HG02884 (cell line): ENCODE data around the gene IL11.

Source experiments
- ATAC-seq: cut with Tn5 transposase; IDR thresholded peaks from one replicate; pipeline ENCODE4 v1.9.1; 2021; ENCODE audit warnings: mild to moderate bottlenecking, moderate library complexity; ENCODE audit not compliant: unreplicated experiment

IL11 gene

DNA sequence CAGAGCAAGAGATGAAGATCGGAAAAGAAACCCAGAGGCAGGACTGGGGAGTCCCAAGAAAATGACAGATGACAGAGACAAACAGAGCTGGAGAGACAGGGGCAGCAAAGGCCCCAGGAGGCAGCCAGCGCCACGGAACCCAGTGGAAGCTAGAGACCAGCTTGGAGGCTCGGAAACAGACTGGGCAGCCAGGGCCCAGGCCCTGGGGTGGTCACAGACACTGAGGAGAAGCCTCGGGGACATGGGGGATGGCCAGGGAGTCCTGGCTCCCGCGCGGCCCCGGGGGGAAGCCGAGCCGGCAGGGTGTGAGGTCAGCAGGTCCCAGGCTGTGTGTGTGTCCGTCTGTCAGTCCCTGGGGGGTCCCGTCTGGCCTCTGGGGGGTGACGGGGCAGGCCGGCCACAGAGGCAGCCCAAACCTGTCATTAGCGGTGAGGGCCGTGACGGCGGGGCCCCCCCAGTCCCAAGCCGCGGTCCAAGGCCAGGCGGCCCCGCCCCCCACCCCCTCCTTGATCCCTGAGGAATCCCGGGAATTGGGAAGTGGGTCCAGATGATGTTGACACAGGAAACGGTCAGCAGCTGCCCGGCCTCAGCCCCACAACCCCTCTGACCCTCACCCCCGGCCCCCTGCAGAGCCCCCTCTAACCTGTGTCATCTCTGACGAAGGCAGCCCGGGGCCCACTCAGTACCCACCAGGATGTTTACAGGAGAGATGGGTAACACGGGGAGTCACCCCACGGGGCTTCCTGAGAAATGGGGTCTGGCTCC, 3.9 kb upstream of the IL11 start:
- ATAC-seq, result no peak

DNA sequence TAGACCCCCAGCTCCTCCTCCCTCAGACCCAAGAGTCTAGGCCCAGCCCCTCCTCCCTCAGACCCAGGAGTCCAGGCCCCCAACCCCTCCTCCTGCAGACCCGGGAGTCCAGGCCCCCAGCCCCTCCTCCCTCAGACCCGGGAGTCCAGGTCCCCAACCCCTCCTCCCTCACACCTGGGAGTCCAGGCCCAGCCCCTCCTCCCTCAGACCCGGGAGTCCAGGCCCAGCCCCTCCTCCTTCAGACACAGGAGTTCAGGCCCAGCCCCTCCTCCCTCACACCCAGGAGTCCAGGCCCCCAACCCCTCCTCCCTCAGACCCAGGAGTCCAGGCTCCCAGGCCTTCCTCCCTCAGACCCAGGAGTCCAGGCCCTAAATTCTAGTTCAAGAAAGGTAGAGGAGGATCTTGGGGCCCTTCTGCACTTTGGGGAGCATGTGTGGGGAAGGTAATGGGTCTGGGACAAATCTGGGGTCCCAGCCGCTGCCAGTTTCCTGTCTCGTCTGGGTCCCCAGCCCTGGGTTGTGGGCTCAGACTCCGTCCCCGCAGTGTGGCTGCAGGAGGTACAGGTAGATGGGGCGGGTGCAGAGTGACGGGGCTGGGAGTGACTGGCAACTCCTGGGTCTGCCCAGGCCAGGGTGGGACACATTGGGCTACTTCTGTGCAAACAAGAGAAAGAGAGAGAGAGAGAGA, 3.2 kb upstream of the IL11 start:
- no peak for ATAC-seq

- no peak for ATAC-seq
These were observed 2.2 kb upstream of the IL11 start for GRCh38 chr19:55372316-55373081.

GRCh38 chr19:55369653-55370304, 484 bp downstream of the IL11 start:
- ATAC-seq, result no peak

DNA sequence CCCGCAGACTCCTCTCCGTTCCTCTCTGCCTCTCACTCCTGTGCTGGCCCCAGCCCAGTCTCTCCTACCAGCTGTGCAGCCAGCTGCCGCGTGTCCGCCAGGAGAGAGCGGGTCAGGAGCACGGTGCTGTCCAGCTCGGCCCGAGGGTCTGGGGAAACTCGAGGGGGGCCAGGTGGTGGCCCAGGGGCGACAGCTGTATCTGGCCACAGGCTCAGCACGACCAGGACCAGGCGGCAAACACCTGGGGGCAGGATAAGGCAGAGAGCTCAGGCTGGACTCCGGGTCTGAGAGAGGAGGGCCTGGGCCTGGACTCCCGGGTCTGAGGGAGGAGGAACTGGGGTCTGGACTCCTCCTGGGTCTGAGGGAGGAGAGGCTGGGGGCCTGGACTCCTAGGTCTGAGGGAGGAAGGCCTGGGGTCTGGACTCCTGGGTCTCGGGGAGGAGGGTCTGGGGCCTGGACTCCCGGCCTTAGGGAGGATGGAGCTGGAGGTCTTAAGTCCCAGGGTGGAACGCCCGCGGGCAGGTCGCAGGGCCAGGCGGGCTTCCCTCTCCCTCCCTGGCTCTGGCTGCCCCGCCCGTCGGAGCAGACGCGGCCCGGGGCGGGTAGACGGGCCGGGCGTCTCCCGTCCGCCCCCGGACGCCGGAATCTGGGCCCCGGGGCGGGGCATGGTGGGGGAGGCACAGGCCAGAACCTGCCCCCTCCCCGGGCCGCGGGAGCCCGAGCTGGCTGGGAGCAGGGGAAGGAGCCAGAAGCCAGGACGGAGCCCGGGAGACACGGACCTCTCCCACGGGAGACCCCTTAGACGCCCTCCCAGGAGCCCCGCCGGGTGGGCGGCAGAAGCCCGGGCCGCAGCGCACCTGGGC, 1.3 kb downstream of the IL11 start:
- no peak for ATAC-seq

GRCh38 chr19:55368106-55368505, 2.2 kb downstream of the IL11 start:
- no peak for ATAC-seq

DNA sequence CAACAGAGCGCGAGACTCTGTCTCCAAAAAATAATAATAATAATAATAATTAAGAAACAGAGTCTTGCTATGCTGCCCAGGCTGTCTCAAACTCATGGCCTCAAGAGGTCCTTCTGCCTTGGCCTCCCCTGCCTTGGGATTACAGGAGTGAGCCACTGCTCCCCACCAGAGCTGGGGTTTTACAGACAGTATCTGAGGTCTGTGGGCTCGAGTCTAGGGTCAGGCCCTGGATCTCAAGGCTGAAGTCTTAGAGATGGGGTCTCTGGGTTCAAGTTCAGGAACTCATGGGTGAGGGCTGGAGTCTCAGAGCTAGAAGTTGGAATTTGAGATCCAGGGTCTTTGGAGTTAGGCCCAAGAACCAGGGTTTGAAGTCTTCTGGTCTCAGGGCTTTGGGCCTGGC, 3.5 kb downstream of the IL11 start:
- no peak for ATAC-seq

GRCh38 chr19:55365964-55366363, 4.3 kb downstream of the IL11 start:
- ATAC-seq, result no peak

GRCh38 chr19:55365245-55365644, 5.0 kb downstream of the IL11 start:
- ATAC-seq, result no peak

DNA sequence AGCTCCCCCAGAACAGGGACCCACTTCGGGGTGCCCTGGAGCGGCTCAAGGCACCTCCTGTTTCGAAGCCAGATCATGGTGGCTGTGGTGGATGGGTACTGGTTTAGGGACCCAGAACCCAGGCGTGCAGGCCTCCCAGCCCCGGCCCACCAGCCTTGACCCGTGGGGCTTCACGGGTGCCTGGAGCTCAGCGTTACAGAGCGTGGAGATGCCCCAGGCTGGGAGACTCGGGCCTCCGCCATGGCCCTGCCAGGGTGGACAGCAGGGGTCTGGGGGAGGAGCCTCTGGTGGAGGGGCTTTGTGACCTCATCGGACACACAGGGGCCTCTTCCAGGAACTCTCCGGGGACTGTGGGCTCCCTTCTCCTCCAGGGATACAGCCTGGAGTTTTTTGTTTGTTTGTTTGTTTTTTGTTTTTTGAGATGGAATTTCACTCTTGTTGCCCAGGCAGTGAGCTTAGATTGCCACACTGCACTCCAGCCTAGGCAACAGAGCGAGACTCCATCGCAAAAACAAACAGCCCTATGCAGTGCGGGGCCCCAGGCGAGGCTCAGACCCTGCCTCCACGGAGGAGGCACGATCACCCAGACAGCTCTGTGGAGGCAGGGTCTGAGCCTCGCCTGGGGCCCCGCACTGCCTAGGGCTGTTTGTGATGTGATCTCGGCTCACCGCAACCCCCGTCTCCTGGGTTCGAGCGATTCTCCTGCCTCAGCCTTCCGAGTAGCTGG, 7.1 kb downstream of the IL11 start, which contains the start of gene GARIN5B:
Gene GARIN5B, minus strand, starts transcription at position 271 of the 727 bp plus-strand sequence. Its CDS starts 194 bp downstream, at position 77.
- ATAC-seq, result no peak

DNA sequence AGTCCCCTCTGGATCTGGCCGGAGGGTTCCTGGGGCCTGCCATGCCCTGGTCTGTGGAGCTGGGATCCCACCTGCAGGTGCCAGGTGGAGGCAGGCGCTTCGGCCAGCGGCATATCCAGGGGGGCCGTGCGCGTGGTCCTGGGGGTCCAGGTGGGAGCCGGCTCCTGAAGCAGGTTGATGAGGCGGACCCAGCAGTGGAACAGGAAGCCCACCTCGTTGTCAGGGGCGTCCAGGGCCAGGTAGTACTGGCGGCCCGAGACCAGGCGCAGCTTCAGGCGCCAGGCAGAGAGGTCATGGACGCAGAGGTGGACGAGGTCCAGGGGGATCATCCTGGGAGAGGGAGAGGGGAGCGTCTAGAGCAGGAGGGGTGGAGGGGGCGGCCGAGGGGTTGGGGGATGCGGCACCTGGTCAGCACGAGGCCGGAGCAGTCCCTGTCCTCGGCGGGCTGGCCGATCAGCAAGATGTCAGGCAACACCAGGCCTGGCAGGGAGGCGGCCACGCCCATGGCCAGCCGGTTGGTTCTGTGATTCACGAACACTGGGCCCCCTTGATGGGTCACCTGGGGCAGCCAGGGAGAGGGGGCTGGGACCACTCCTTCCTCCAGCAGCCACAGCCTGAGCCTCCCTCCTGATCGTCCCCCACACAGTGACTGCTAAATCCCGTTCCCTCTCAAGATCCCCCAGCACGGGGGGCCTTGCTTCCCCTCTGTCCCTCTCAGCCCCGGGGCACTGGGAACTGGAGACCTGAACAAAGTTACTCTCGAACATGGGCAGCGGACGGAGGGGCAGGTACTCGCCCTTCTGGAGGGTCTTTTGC, 7.9 kb downstream of the IL11 start:
- no peak for ATAC-seq

DNA sequence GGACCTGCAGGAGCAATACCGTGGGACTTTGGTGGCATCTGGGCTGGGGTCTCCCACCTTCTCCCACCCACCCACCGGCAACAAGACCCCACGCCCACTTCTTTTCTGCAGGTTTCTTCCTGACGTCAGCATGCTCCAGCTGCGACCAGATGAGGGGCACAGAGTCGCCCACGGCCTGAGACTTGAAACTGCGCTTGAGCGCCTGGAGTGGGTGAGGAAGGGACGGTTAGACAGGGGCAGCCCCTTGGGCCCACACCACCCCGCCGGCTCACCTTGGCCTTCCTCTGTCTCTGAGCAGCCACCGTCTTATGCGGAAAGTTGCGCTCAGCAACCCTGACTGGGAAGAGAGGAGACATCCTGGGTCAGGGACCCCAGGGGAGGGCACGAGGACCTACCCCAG, 9.4 kb downstream of the IL11 start:
- ATAC-seq, result no peak

DNA sequence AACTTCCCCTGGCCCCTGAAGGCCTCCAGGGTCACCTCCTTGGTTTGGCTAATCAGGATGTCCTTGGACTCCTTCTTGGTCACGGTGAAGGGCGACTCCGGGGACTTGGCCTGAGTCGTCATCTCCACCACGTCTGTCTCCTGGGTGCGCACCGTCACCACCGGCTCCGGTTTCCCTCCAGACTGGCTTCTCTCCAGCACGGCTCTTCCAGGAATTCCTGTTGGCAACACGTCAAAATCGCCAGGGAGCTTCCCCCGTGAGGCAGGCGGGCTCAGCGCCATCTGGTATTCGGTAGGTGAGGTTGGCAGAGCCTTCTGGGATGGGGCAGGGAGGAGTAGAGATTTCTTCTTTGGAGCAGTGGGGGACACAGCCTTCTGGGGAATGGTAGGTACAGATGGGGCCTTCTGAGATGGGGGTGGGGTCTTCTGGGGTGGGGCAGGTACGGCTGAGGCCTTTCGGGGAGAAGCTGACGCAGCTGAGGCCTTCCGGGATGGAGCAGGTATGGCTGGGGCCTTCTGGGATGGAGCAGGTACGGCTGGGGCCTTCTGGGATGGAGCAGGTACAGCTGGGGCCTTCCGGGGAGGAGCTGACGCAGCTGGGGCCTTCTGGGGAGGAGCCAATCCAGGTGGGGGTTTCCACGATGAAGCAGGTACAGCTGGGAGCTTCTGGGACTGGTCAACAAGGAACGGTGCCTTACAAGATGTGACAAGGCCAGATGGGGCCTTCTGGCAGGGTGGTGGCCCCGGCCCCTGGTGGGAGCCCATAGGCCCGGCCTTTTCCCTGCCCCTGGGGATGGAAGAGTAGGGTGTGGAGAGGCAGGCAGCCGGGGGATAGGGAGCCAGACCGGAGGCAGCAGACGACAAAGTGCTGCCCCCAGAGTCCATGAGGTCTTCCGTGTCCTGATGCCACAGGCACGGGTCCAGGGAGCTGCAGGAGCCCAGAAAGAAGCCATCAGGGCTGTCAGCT, 11.0 kb downstream of the IL11 start:
- ATAC-seq, result no peak

GRCh38 chr19:55358493-55358892, 11.8 kb downstream of the IL11 start:
- ATAC-seq, result no peak

DNA sequence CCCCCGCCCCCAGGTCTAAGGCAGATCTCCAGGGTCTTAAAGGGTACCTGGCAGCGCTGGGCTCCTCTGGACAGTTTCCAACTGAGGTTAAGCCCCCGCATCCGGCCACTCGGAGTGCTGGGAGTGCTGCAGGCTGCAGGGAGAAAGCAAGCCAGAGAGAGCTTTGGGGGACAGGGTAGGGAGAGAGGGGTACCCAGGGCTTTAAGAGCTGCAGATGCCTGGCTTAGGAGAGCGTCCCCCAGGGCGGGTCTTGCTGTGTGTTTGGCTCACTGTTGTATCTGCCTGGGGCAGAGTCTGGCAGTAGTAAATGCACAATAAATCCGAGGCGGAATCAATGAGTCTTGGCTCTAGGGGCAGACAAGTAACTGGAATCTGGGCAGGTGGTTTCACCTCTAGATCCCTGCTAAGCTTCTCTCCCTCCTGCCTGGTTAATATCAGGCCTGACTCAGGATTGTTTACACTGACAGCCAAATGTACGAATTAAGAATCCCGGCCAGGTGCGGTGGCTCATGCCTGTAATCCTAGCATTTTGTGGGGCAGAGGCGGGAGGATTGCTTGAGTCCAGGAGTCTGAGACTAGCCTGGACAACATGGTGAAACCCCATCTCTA, 14.9 kb downstream of the IL11 start:
- no peak for ATAC-seq

GRCh38 chr19:55354698-55355212, 15.5 kb downstream of the IL11 start, which contains the start of gene COX6B2:
Gene COX6B2 (minus strand): TSS chr19:55354719. CDS start chr19:55354521, 198 bp downstream.
- no peak for ATAC-seq
